A172 (cell line): ENCODE measurements around the gene HSPA1A. TPM values are rescaled to one million over a fixed set of nuclear protein-coding genes. Genes with fewer than 3 reads are reported as not detected.

Experiments
- DNase-seq: peaks from one replicate; pipeline ENCODE4 v3.0.0-alpha.2; 2015; ENCODE audit warnings: low spot score
- total RNA-seq: library from RNA; depleted of rRNA; stranded (reverse); fragments of >200 nt; shearing (Covaris generic); gene quantifications from 2 replicates; pipeline ENCODE4 v1.2.3, GENCODE V29; 2014; rRNA removed

HSPA1A gene
- total RNA-seq, 1 experiment from 2014 or later = 1.2 TPM

GRCh38 chr6:31865205-31866118 lies 50.1 kb downstream of the HSPA1A start:
- no peak for DNase-seq

Other genes starting within 250 kb of the HSPA1A start
- gene LTA, start 243.3 kb upstream of the HSPA1A start, total RNA-seq = not detected in 2 replicates
- not detected in 2 replicates for gene TNF, start 240.0 kb upstream of the HSPA1A start, total RNA-seq
- gene LTB, start 233.1 kb upstream of the HSPA1A start, total RNA-seq = not detected in 2 replicates
- not detected in 2 replicates for gene LST1, start 229.3 kb upstream of the HSPA1A start, total RNA-seq
- gene NCR3, start 222.5 kb upstream of the HSPA1A start, total RNA-seq = not detected in 2 replicates
- gene AIF1, start 200.3 kb upstream of the HSPA1A start, total RNA-seq = not detected in 2 replicates
- 46.7 and 55.9 TPM in 2 replicates for gene PRRC2A, start 194.8 kb upstream of the HSPA1A start, total RNA-seq
- 176 and 186 TPM in 2 replicates for gene BAG6, start 162.9 kb upstream of the HSPA1A start, total RNA-seq
- gene APOM, start 159.6 kb upstream of the HSPA1A start, total RNA-seq = 2.0 and 4.2 TPM in 2 replicates
- gene C6orf47, start 154.8 kb upstream of the HSPA1A start, total RNA-seq = 15.9 and 22.0 TPM in 2 replicates
- gene GPANK1, start 150.5 kb upstream of the HSPA1A start, total RNA-seq = 9.5 and 13.2 TPM in 2 replicates
- 263 and 282 TPM in 2 replicates for gene CSNK2B, start 149.5 kb upstream of the HSPA1A start, total RNA-seq
- 1.2 and 2.0 TPM in 2 replicates for gene LY6G5B, start 145.6 kb upstream of the HSPA1A start, total RNA-seq
- not detected in 2 replicates for gene LY6G5C, start 134.5 kb upstream of the HSPA1A start, total RNA-seq
- 38.5 and 40.9 TPM in 2 replicates for gene ABHD16A, start 112.2 kb upstream of the HSPA1A start, total RNA-seq
- gene LY6G6F, start 108.7 kb upstream of the HSPA1A start, total RNA-seq = not detected in 2 replicates
- not detected in 2 replicates for gene LY6G6D, start 100.2 kb upstream of the HSPA1A start, total RNA-seq
- gene LY6G6C, start 93.8 kb upstream of the HSPA1A start, total RNA-seq = not detected in 2 replicates
- not detected in 2 replicates for gene MPIG6B, start 92.2 kb upstream of the HSPA1A start, total RNA-seq
- gene DDAH2, start 86.2 kb upstream of the HSPA1A start, total RNA-seq = 134 and 166 TPM in 2 replicates
- gene CLIC1, start 79.0 kb upstream of the HSPA1A start, total RNA-seq = 927 and 1,153 TPM in 2 replicates
- gene MSH5, start 75.5 kb upstream of the HSPA1A start, total RNA-seq = 3.2 and 6.1 TPM in 2 replicates
- gene SAPCD1, start 52.9 kb upstream of the HSPA1A start, total RNA-seq = 1.1 and 3.0 TPM in 2 replicates
- 0.60 and 3.2 TPM in 2 replicates for gene VWA7, start 38.2 kb upstream of the HSPA1A start, total RNA-seq
- 56.0 and 58.8 TPM in 2 replicates for gene VARS1, start 19.8 kb upstream of the HSPA1A start, total RNA-seq
- gene LSM2, start 8.6 kb upstream of the HSPA1A start, total RNA-seq = 80.4 and 88.0 TPM in 2 replicates
- 1.4 and 3.0 TPM in 2 replicates for gene HSPA1L, start 260 bp upstream of the HSPA1A start, total RNA-seq
- 312 and 358 TPM in 2 replicates for gene HSPA1B, start 12.2 kb downstream of the HSPA1A start, total RNA-seq
- gene NEU1, start 47.3 kb downstream of the HSPA1A start, total RNA-seq = 101 and 107 TPM in 2 replicates
- gene SLC44A4, start 63.5 kb downstream of the HSPA1A start, total RNA-seq = not detected in 2 replicates
- 75.5 and 85.7 TPM in 2 replicates for gene EHMT2, start 82.2 kb downstream of the HSPA1A start, total RNA-seq
- gene ZBTB12, start 86.5 kb downstream of the HSPA1A start, total RNA-seq = 1.3 and 4.1 TPM in 2 replicates
- gene C2, start 112.2 kb downstream of the HSPA1A start, total RNA-seq = 0.69 TPM in 1 of 2 replicates, not detected in the other
- 3.7 and 4.0 TPM in 2 replicates for gene CFB, start 130.6 kb downstream of the HSPA1A start, total RNA-seq
- gene NELFE, start 143.4 kb downstream of the HSPA1A start, total RNA-seq = 92.1 and 117 TPM in 2 replicates
- 26.0 and 29.9 TPM in 2 replicates for gene SKIC2, start 143.6 kb downstream of the HSPA1A start, total RNA-seq
- 16.4 and 17.9 TPM in 2 replicates for gene DXO, start 156.6 kb downstream of the HSPA1A start, total RNA-seq
- gene C4A, start 166.5 kb downstream of the HSPA1A start, total RNA-seq = 1.2 and 1.6 TPM in 2 replicates
- gene C4B, start 199.3 kb downstream of the HSPA1A start, total RNA-seq = 0.62 and 2.5 TPM in 2 replicates
- gene CYP21A2, start 222.9 kb downstream of the HSPA1A start, total RNA-seq = 0.05 TPM in 1 of 2 replicates, not detected in the other